Raji (cell line): ENCODE measurements around the gene SCAMP5.

Source experiments
- POLR2A ChIP-seq: IDR thresholded peaks from 2 replicates; pipeline ENCODE4 v1.6.1; 2011; ENCODE audit warnings: low read depth, low read length, control low read depth; ENCODE audit not compliant: insufficient read depth

Gene SCAMP5

DNA sequence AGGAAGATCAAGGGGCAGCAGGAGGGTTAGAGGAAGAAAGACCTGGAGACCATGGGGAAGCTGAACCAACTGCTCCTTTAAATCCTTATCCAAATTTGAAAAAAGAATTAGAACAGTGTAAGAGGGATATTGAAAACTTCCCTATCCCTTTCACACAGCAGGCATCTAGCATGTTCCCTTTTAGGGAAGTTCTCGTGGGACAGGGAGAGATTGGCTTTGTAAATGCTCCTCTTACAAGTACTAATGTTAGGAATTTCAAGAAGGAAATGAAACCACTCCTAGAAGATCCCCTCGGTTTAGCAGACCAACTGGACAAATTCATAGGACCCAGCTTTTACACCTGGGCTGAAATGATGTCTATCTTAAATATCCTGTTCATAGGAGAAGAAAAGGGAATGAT is 69.5 kb downstream of the SCAMP5 start:
- TF ChIP-seq POLR2A: no peak

DNA sequence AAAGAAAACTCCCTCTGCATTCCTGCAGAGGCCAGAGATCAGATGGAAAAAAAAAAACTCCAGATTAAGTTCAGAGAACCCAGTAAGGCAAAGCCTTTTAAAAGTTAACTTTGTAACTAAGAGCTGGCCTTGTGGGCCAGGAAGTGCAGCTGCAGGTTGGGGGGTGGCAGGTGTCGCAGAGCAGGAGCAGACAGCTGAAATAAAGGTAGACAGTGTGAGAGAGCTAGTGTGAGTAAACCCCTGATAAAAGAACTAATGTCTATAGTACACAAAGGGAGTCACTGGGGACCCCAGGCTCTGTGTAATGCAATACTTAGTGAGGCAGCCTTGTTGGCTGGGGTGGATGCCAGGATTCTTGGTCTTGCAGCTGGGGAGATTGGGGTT is 70.1 kb downstream of the SCAMP5 start:
- no peak for TF ChIP-seq POLR2A

DNA sequence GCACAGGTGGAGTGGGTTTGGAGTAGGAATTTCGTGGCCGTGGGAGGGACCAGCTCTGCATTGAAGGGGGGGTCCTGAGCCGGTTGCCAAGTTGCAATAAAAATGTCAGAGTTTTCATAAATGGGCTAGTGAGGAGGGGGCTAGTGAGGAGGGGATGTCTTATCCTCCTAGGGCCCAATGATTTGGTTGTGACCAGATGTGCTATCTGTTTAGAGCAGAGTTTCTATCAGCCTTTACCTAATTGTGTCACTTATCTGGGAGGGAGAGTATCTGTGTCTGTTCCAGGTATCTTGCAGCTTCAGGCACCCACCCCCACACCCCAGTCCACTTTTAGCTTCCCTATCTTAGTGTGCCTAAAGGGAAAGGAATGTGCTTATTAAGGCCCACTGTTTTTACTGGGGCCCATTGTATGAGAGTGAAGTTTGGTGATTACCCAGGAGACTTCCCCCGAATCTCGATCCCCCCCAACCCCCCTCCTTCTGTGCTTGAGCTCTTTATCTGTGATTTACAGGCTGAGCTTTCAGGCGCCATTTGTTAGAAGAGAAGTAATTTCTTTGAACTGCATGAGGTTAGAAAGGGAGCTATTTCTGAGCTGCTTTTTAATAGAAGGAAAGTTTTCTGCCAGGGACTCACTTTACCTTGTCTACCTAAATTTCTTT is 70.6 kb downstream of the SCAMP5 start:
- no peak for TF ChIP-seq POLR2A

DNA sequence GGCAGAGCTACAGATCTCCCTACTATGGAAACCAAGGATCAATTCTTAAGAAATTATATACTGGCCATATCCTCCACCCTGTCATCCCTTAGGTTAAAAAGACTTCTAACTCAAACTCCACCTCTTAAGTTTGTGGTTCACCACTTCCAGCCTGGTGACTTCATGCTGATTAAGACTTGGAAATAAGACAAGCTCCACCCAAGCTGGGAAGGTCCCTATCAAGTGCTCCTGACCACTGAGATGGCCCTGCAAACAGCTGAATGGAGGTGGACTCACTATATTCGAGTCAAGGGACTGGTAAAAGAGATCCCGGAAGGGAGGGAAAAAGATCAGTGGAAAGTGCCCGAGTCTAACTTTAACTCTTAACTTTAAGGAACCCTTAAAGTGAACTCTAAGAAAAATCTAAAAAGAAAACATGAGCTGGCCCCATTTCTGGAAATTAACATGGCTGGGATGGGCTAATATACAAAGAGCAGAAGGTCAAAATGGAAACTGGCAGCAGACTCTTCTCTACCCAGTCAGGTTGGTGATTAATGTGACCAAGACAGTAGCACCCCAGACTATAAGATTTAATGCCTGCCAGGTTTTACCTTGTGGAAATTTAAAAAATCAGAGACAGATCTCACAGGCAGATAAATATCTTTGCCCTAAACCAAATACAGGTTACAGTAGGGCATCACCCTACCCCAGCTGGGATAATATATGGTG is 71.9 kb downstream of the SCAMP5 start:
- TF ChIP-seq POLR2A: no peak

DNA sequence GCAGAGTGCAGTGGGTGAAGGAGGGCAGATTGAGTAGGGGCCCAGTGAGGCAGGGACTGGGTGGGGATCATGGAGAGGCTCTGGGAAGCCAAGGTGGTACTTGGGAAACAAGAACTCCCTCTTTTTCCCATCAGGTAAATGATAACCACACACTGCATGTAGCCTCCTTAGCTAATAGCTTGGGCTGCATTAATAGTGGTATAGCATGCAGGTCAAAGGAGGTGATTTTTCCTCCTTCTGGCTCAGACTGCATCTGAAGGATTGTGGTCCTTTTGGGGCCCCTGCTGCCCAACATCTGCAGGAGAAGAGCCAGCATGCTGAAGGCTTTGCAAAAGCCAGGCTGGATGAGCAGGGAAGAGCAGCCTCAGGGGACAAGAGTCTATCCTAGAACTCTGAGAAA is 73.4 kb downstream of the SCAMP5 start:
- no peak for TF ChIP-seq POLR2A

DNA sequence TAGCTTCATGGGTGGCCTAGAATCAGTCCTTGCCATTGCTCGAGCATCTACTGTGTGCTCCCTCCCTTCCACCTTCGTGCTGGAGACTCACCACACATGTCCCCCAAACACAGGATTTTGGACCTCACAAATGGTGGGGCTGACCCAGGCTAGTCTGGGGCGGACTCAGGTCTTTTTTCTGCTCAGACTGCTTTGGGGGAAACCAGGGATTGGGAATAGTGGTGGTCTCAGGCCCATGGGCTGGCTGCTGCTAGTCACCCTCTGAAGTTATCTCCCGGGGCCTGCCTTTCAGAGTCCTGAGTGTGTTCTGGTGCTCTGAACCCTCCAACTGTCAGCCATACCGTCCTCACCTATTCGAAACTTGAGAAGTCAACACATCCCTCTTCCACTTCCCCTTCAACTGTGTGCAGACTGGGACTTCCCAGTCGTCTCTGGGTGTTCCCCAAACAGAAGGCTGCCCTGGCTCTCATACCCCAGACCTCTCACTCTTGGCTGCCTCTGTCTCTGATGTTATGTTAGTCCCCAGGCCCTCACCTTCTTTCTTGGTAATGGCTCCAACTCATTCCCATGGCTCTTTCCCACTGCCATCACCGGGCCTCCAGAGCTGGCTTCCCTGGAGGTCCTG is 74.0 kb downstream of the SCAMP5 start:
- TF ChIP-seq POLR2A: no peak

DNA sequence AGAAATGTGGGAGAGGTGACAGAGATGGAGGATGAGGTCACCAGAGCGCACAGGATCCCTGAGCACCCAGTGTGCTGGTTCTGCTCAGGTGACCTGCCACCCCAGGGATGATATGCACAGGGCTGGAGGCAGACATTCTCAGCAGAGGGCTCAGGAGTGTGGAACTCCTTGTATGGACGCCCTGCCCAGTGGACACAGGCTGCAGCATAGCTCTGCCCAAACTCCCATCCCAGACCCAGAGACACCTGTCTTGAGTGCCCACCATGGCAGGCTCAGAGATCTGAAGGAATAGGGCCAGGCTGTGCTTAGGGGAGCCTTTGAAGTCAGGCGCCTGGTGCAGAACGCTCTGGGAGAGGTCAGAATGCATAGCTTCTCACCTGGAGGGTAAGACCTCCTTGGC is 75.3 kb downstream of the SCAMP5 start:
- TF ChIP-seq POLR2A: no peak
